Esophagus muscularis mucosa (tissue), 4 donors: Measurements from ENCODE around the gene RPS27. TPM values are rescaled to one million over a fixed set of nuclear protein-coding genes. Genes with fewer than 3 reads are reported as not detected.
A peak's percentile ranks its signal among the peaks of the same experiment; 100 is the strongest.

Experiments used
- DNase-seq: peaks from one replicate; pipeline ENCODE4 v3.0.0-alpha.2; 2017; ENCODE audit errors: extremely low spot score
- H3K27ac ChIP-seq, 4 donors: fragments of 200-600 bp; sonication (generic); replicated peaks in 1 of 4; 1 replicate in 3 of 4; 2 replicates in 1 of 4; pipeline ENCODE4 v1.5.1; 2016 to 2019; ENCODE audit warnings: mild to moderate bottlenecking in 1 of 4
- H3K27me3 ChIP-seq, 4 donors: fragments of 200-600 bp; sonication (generic); one replicate each; pipeline versions ENCODE4 v1.5.1 to v1.6.0; 2016 to 2019
- H3K36me3 ChIP-seq, 4 donors: fragments of 200-600 bp; sonication (generic); one replicate each; pipeline ENCODE4 v1.5.1; 2016 to 2019
- H3K4me1 ChIP-seq, 4 donors: fragments of 200-600 bp; sonication (generic); one replicate each; pipeline ENCODE4 v1.5.1; 2016 to 2019
- H3K4me3 ChIP-seq, 4 donors: fragments of 200-600 bp; sonication (generic); 1 replicate in 2 of 4; 2 replicates in 2 of 4; pipeline ENCODE4 v1.5.1; 2016 to 2019; ENCODE audit warnings: mild to moderate bottlenecking in 4 of 4, moderate library complexity in 1 of 4
- H3K9me3 ChIP-seq, 4 donors: fragments of 200-600 bp; sonication (generic); 1 replicate in 3 of 4; 2 replicates in 1 of 4; pipeline ENCODE4 v1.5.1; 2016 to 2019
- EP300 ChIP-seq: sonication (generic); formaldehyde crosslinking; IDR thresholded peaks from one replicate; pipeline ENCODE4 v1.6.1; 2017; ENCODE audit warnings: antibody characterized with exemption
- POLR2A ChIP-seq: fragments of 450-650 bp; IDR thresholded peaks from one replicate; pipeline ENCODE4 v1.6.1; 2017; ENCODE audit warnings: antibody characterized with exemption, moderate library complexity, mild to moderate bottlenecking, low read depth
- POLR2AphosphoS5 ChIP-seq, 2 donors: sonication (generic); formaldehyde crosslinking; IDR thresholded peaks; one replicate each; pipeline ENCODE4 v1.6.1; 2017; ENCODE audit warnings: antibody characterized with exemption in 2 of 2
- WGBS: methylation state at CpG from one replicate; pipeline ENCODE4 v1.1.5; 2018; 5-methylcytosine and 5-hydroxymethylcytosine counted together
- intact Hi-C: fragments of 100-400 bp; cut with DNase I; formaldehyde crosslinking; loops from one replicate; pipeline ENCODE4 v1.15.1; 2023
- total RNA-seq, 4 donors: library from RNA; depleted of rRNA; stranded (reverse); fragments of >200 nt; gene quantifications; one replicate each; pipeline versions ENCODE4 v1.1.0 to v1.2.1, GENCODE V29; 2016
- TF ChIP-seq, protein P1 (sequence below), 3 experiments: fragments of 200-600 bp in 2 of 3; fragments of 450-650 bp in 1 of 3; sonication (generic) in 2 of 3; IDR thresholded peaks; one replicate each; pipeline ENCODE4 v1.5.1; 2017 to 2019; ENCODE audit warnings: antibody characterized with exemption in 3 of 3, mild to moderate bottlenecking in 2 of 3, moderate library complexity in 1 of 3

Gene RPS27
- total RNA-seq, 4 donors from 2014 or later, result 1,242 to 3,317 (median 2,693) TPM

DNA sequence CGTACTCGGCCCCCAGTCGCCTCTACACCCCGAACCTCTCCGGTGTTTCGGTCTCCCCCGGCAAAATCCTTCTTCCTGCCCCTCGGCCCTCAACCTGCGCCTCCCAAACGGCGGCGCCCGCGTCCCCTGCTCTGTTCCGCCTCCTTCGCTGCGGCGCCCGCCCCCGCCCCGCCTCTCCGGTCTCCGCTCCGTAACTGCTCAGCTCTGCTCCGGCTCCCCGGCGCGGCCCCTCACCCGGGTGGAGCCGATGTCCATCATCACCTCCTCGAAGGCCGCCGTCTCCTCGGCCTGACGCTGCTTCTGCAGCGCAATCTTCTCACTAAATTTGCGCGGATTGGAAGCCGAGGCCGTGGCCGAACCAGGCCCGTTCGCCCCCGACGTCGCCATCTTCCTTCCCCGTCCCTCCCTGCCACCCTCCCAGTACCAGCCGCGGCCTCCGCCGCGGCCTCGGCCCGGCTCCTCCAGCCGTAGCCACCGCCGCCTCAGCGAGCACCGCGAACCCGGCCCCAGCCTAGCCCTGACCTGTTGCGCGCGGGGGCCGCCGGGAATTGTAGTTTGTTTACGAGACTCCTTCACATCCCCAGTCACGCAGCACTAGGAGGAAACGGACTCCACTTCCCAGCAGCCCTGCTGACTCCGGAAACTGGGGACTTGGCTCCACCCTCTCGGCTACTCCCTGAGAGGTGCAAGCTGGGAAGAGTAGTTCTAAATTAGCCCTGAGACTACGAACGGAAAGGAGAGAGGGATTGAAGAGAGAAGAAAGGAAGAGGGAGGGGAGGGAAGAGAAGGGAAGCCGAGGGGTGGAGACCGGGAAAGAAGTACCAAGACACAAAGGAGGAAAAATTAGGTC is 32.2 kb upstream of the RPS27 start, which contains the start of gene CRTC2:
Gene CRTC2 (minus strand): TSS at position 502 of the 850 bp plus-strand sequence. CDS start 115 bp downstream, at position 387.
- H3K4me3 ChIP-seq, result peak within 1 kb of the TSS; percentile 80 to 95 (median 91)
- no peaks in the 10 kb centered on the region for H3K9me3 ChIP-seq
- peaks cover 56 to 84% (median 71%) of the 10 kb centered on the region in 4 donors for H3K4me1 ChIP-seq
- TF ChIP-seq POLR2AphosphoS5 (IDR thresholded peaks at IDR 0.05), result peak; percentile 89 to 92
- TF ChIP-seq EP300, result no peak
- peak; percentile 53 for TF ChIP-seq POLR2A
- TF ChIP-seq, protein P1, sequence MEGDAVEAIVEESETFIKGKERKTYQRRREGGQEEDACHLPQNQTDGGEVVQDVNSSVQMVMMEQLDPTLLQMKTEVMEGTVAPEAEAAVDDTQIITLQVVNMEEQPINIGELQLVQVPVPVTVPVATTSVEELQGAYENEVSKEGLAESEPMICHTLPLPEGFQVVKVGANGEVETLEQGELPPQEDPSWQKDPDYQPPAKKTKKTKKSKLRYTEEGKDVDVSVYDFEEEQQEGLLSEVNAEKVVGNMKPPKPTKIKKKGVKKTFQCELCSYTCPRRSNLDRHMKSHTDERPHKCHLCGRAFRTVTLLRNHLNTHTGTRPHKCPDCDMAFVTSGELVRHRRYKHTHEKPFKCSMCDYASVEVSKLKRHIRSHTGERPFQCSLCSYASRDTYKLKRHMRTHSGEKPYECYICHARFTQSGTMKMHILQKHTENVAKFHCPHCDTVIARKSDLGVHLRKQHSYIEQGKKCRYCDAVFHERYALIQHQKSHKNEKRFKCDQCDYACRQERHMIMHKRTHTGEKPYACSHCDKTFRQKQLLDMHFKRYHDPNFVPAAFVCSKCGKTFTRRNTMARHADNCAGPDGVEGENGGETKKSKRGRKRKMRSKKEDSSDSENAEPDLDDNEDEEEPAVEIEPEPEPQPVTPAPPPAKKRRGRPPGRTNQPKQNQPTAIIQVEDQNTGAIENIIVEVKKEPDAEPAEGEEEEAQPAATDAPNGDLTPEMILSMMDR (IDR thresholded peaks at IDR 0.05), result no peak
- peak; percentile 100 for DNase-seq
- intact Hi-C loops, result no loop called here
- H3K27ac ChIP-seq, result peak within 1 kb of the TSS; percentile 91 to 96 (median 95)
- H3K27me3 ChIP-seq, result no peaks in the 10 kb centered on the region
- H3K36me3 ChIP-seq, result peaks cover 5 to 37% (median 35%) of the 10 kb centered on the region in 4 donors
- under 1% methylated on average over 49 of the region's 75 CpGs for WGBS

DNA sequence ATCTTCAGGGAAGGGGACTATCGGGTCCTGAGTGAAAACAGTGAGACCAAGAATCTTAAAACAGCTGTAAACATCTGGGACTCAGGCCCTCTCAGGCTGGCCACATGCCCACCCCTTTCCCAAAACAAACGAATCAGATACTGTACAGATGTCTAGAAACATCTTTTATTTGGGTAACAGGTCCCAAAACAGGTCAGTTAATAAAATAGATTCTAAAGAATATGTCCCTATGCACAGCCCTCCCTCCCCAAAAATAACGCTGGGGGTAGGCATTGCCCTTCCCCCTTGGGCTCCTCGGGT is 31.7 kb upstream of the RPS27 start:
- Histone ChIP-seq H3K27ac (peak overlapping the region; percentile 91 to 96 (median 95)), H3K4me1 (peaks cover 56 to 80% (median 70%) of the 10 kb centered on the region in 4 donors)

DNA sequence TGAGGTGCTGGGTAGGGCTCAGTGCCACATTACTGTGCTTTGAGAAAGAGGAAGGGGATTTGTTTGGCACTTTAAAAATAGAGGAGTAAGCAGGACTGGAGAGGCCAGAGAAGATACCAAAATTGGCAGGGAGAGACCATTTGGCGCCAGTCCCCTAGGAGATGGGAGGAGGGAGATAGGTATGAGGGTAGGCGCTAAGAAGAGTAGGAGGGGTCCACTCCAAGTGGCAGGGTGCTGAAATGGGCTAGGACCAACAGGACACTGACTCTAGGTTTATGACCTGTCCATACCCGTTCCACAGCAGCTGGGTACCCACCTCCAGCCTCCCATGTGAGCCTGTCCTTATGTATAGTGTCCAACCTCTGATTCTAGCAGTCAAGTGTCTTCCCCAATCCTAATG is 31.1 kb upstream of the RPS27 start:
- intact Hi-C loops, result no loop called here
- WGBS, result 65% methylated on average over 3 of the region's 3 CpGs
- H3K9me3 ChIP-seq, result no peaks in the 10 kb centered on the region
- no peak for DNase-seq
- H3K36me3 ChIP-seq, result peaks cover 0 to 27% (median 23%) of the 10 kb centered on the region in 4 donors
- H3K27ac ChIP-seq, result peak overlapping the region; percentile 91 to 96 (median 95)
- peaks cover 61 to 80% (median 73%) of the 10 kb centered on the region in 4 donors for H3K4me1 ChIP-seq
- H3K27me3 ChIP-seq, result no peaks in the 10 kb centered on the region
- H3K4me3 ChIP-seq, result no peak overlapping the region
- TF ChIP-seq POLR2A (no peak), POLR2AphosphoS5 (IDR thresholded peaks at IDR 0.05) (no peak), EP300 (no peak)
- TF ChIP-seq, protein P1 (IDR thresholded peaks at IDR 0.05), result no peak

More for the DNA sequence above, 31.7 kb upstream of the RPS27 start:
- intact Hi-C loops, result no loop called here
- Histone ChIP-seq H3K4me3 (peak overlapping the region; percentile 80 to 95 (median 91)), H3K9me3 (no peaks in the 10 kb centered on the region), H3K36me3 (peaks cover 4 to 31% (median 29%) of the 10 kb centered on the region in 4 donors), H3K27me3 (no peaks in the 10 kb centered on the region)
- DNase-seq, result no peak
- WGBS, result 15% methylated on average over 4 of the region's 4 CpGs
- TF ChIP-seq POLR2AphosphoS5 (IDR thresholded peaks at IDR 0.05) (no peak), EP300 (no peak), POLR2A (no peak)
- TF ChIP-seq, protein P1 (IDR thresholded peaks at IDR 0.05), result no peak

DNA sequence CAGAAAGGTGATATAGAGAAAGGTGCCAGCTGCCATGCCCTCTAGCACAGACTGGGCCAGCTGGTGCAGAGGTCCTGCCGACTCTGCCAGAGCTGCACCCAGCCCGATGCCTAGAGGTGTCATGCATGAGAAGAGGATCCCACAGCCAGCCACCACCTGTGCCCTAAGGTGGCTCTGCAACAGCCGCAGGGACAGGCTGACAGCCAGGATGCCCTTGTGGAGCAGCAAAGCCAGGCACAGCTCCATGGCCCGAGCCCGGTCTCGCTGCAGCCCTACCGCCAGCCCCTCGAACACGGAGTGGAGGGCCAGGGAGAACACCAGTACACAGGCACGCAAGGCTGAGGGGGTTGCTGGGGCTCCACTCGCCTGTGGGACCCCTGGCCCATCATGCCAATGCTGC is 30.4 kb upstream of the RPS27 start:
- no peak overlapping the region for H3K4me3 ChIP-seq
- WGBS, result 89% methylated on average over 4 of the region's 11 CpGs
- peaks cover 0 to 21% (median 19%) of the 10 kb centered on the region in 4 donors for H3K36me3 ChIP-seq
- no peaks in the 10 kb centered on the region for H3K9me3 ChIP-seq
- intact Hi-C loops, result no loop called here
- peaks cover 65 to 78% (median 72%) of the 10 kb centered on the region in 4 donors for H3K4me1 ChIP-seq
- no peak for DNase-seq
- peak overlapping the region; percentile 91 to 96 (median 95) for H3K27ac ChIP-seq
- H3K27me3 ChIP-seq, result no peaks in the 10 kb centered on the region
- no peak for TF ChIP-seq POLR2A
- no peak for TF ChIP-seq EP300
- TF ChIP-seq, protein P1 (IDR thresholded peaks at IDR 0.05), result no peak
- TF ChIP-seq POLR2AphosphoS5 (IDR thresholded peaks at IDR 0.05), result no peak
